ENCODE results near the gene SESTD1.
"Not testable (repeated sequence)": the region's sequence is repeated elsewhere in the genome, so short reads cannot be mapped to it uniquely, and the experiment has no call there.

Gene SESTD1

GRCh38 chr2:179266271-179266670, 1.6 kb upstream of the SESTD1 start:
- DNase-seq (ENCODE audit: low read depth, low spot score): no peak

- no peak for DNase-seq (ENCODE audit: low read depth, low spot score)
These were observed 464 bp upstream of the SESTD1 start for GRCh38 chr2:179265082-179265510.

GRCh38 chr2:179263446-179264367, 925 bp downstream of the SESTD1 start:
- peak; percentile 48 for DNase-seq (ENCODE audit: low read depth, low spot score)

- DNase-seq (ENCODE audit: low read depth, low spot score): no peak
These were observed 1.6 kb downstream of the SESTD1 start for GRCh38 chr2:179263015-179263414.

- DNase-seq (ENCODE audit: low read depth, low spot score): no peak
These were observed 2.5 kb downstream of the SESTD1 start for GRCh38 chr2:179262077-179262660.

GRCh38 chr2:179261151-179261825, 3.3 kb downstream of the SESTD1 start:
- DNase-seq (ENCODE audit: low read depth, low spot score): no peak

- DNase-seq (ENCODE audit: low read depth, low spot score): no peak
These were observed 4.4 kb downstream of the SESTD1 start for GRCh38 chr2:179260224-179260623.

- no peak for DNase-seq (ENCODE audit: low read depth, low spot score)
These were observed 9.5 kb downstream of the SESTD1 start for GRCh38 chr2:179255129-179255528.

GRCh38 chr2:179253226-179253625, 11.4 kb downstream of the SESTD1 start:
- no peak for DNase-seq (ENCODE audit: low read depth, low spot score)

- DNase-seq (ENCODE audit: low read depth, low spot score): no peak
These were observed 12.2 kb downstream of the SESTD1 start for GRCh38 chr2:179252423-179252822.

GRCh38 chr2:179251870-179252269, 12.8 kb downstream of the SESTD1 start:
- no peak for DNase-seq (ENCODE audit: low read depth, low spot score)

GRCh38 chr2:179250848-179251504, 13.7 kb downstream of the SESTD1 start:
- DNase-seq (ENCODE audit: low read depth, low spot score): no peak

GRCh38 chr2:179250095-179250494, 14.5 kb downstream of the SESTD1 start:
- DNase-seq (ENCODE audit: low read depth, low spot score): no peak

GRCh38 chr2:179248024-179248348, 16.6 kb downstream of the SESTD1 start:
- DNase-seq (ENCODE audit: low read depth, low spot score): no peak

- DNase-seq (ENCODE audit: low read depth, low spot score): no peak
These were observed 17.2 kb downstream of the SESTD1 start for GRCh38 chr2:179247318-179248023.

- DNase-seq (ENCODE audit: low read depth, low spot score): not testable (repeated sequence)
These were observed 18.8 kb downstream of the SESTD1 start for GRCh38 chr2:179245843-179246242.

GRCh38 chr2:179243046-179243445, 21.6 kb downstream of the SESTD1 start:
- DNase-seq (ENCODE audit: low read depth, low spot score): no peak

- no peak for DNase-seq (ENCODE audit: low read depth, low spot score)
These were observed 23.9 kb downstream of the SESTD1 start for GRCh38 chr2:179240481-179241451.

GRCh38 chr2:179239838-179240237, 24.8 kb downstream of the SESTD1 start:
- no peak for DNase-seq (ENCODE audit: low read depth, low spot score)

- no peak for DNase-seq (ENCODE audit: low read depth, low spot score)
These were observed 25.4 kb downstream of the SESTD1 start for GRCh38 chr2:179239195-179239594.
